Keratinocyte (primary cell): ENCODE measurements around the gene SPATA31C1. TPM values are rescaled to one million over a fixed set of nuclear protein-coding genes. Genes with fewer than 3 reads are reported as not detected.

Source experiments
- DNase-seq: peaks from one replicate; pipeline ENCODE4 v3.0.0-alpha.2; 2011; ENCODE audit warnings: low read depth, missing footprints, low spot score
- FAIRE-seq: peaks from 2 replicates; lab custom pipeline; 2011; peaks lifted over from hg19 to GRCh38; lab: Jason Lieb, UNC
- H2AFZ ChIP-seq: 2 replicates; pipeline ENCODE4 v1.6.0; 2012; ENCODE audit warnings: low read length, control low read depth, inconsistent platforms; ENCODE audit not compliant: control insufficient read depth
- H3K27ac ChIP-seq: 2 replicates; pipeline ENCODE4 v1.5.1; 2011; ENCODE audit warnings: low read length; ENCODE audit not compliant: control insufficient read depth, insufficient read depth
- H3K27me3 ChIP-seq: 3 replicates; pipeline ENCODE4 v1.6.0; 2011; ENCODE audit warnings: low read length; ENCODE audit not compliant: control insufficient read depth, insufficient read depth; ENCODE audit errors: extremely low read depth
- H3K36me3 ChIP-seq, 2 experiments: 2 replicates in 1 of 2; 3 replicates in 1 of 2; pipeline ENCODE4 v1.5.1; 2011; ENCODE audit warnings: low read length in 2 of 2, mild to moderate bottlenecking in 1 of 2; ENCODE audit not compliant: control insufficient read depth in 2 of 2, insufficient read depth in 2 of 2; ENCODE audit errors: extremely low read depth in 1 of 2
- H3K4me1 ChIP-seq: 3 replicates; pipeline ENCODE4 v1.5.1; 2011; ENCODE audit warnings: low read length; ENCODE audit not compliant: control insufficient read depth, insufficient read depth; ENCODE audit errors: extremely low read depth
- H3K4me2 ChIP-seq: 3 replicates; pipeline ENCODE4 v1.6.0; 2011; ENCODE audit warnings: low read depth, low read length; ENCODE audit not compliant: control insufficient read depth, insufficient read depth; ENCODE audit errors: extremely low read depth
- H3K4me3 ChIP-seq, 3 experiments: fragments of 200-600 bp in 1 of 3; sonication (generic) in 1 of 3; 2 replicates in 2 of 3; 3 replicates in 1 of 3; pipeline ENCODE4 v1.5.1; 2011 to 2016; ENCODE audit warnings: low read length in 3 of 3, mild to moderate bottlenecking in 3 of 3, control low read depth in 2 of 3, inconsistent platforms in 1 of 3, low read depth in 1 of 3, mixed read lengths in 1 of 3, mixed run types in 1 of 3, moderate library complexity in 1 of 3; ENCODE audit not compliant: control insufficient read depth in 2 of 3, insufficient read depth in 2 of 3; ENCODE audit errors: extremely low read depth in 1 of 3
- H3K79me2 ChIP-seq: 2 replicates; pipeline ENCODE4 v1.6.0; 2012; ENCODE audit warnings: low read length; ENCODE audit not compliant: control insufficient read depth, insufficient read depth
- H3K9ac ChIP-seq: 3 replicates; pipeline ENCODE4 v1.6.0; 2011; ENCODE audit warnings: low read length; ENCODE audit not compliant: control insufficient read depth, insufficient read depth; ENCODE audit errors: extremely low read depth
- H3K9me1 ChIP-seq: 3 replicates; pipeline ENCODE4 v1.6.0; 2011; ENCODE audit warnings: low read length; ENCODE audit not compliant: control insufficient read depth, insufficient read depth; ENCODE audit errors: extremely low read depth
- H3K9me3 ChIP-seq: 2 replicates; pipeline ENCODE4 v1.5.1; 2012; ENCODE audit warnings: low read depth, low read length; ENCODE audit not compliant: control insufficient read depth
- H4K20me1 ChIP-seq: 3 replicates; pipeline ENCODE4 v1.6.0; 2011; ENCODE audit warnings: low read length; ENCODE audit not compliant: control insufficient read depth, insufficient read depth; ENCODE audit errors: extremely low read depth
- CTCF ChIP-seq, 3 experiments: IDR thresholded peaks in 1 of 3; conservative IDR thresholded peaks in 1 of 3; optimal IDR thresholded peaks in 1 of 3; 2 replicates in 2 of 3; 3 replicates in 1 of 3; pipeline versions ENCODE3 to v1.5.1; 2011; ENCODE audit warnings: low read length in 3 of 3, mild to moderate bottlenecking in 3 of 3, moderate library complexity in 2 of 3, control low read depth in 1 of 3, inconsistent platforms in 1 of 3; ENCODE audit not compliant: insufficient read depth in 2 of 3; ENCODE audit errors: extremely low read depth in 1 of 3
- EZH2 ChIP-seq: IDR thresholded peaks from one replicate; pipeline ENCODE4 v1.6.1; 2012; ENCODE audit warnings: inconsistent platforms, mild to moderate bottlenecking, low read length, moderate library complexity
- dilution Hi-C: fragments of 300-500 bp; cut with MboI; formaldehyde crosslinking; loops from one replicate; pipeline ENCODE4 v1.7.0; 2020; ENCODE audit warnings: low sequenced_read_pairs; ENCODE audit not compliant: extremely low pct_ligation_motif_present
- polyA plus RNA-seq, 5 experiments: library from polyadenylated mRNA; depleted of rRNA in 3 of 5; stranded (reverse) in 3 of 5; stranded (forward) in 1 of 5; unstranded in 1 of 5; fragments of >200 nt; gene quantifications; 1 replicate in 1 of 5; 2 replicates in 3 of 5; 3 replicates in 1 of 5; pipeline versions ENCODE4 v1.2.1 to v1.2.3, GENCODE V29; 2011 to 2012; ENCODE audit warnings: missing spikeins in 2 of 5, low read depth in 1 of 5, low replicate concordance in 1 of 5

Gene SPATA31C1
- polyA plus RNA-seq, 1 donor (not counting 4 experiments of a cell fraction or from before 2014, with no cell fraction given): not detected

- Histone ChIP-seq H3K27ac (no peak overlapping the region), H3K9me1 (no peaks in the 10 kb centered on the region), H4K20me1 (no peaks in the 10 kb centered on the region), H2AFZ (no peak overlapping the region), H3K27me3 (peaks cover 3% of the 10 kb centered on the region), H3K9ac (no peak overlapping the region), H3K9me3 (no peaks in the 10 kb centered on the region), H3K4me3 (no peak overlapping the region), H3K79me2 (no peaks in the 10 kb centered on the region), H3K36me3 (no peaks in the 10 kb centered on the region), H3K4me1 (no peaks in the 10 kb centered on the region), H3K4me2 (no peak overlapping the region)
- TF ChIP-seq EZH2 (no peak), CTCF (optimal IDR thresholded peaks at IDR 0.05 in 1 of 3, IDR thresholded peaks at IDR 0.05 in 1 of 3, conservative IDR thresholded peaks at IDR 0.05 in 1 of 3; ENCODE audit: extremely low read depth in 1 of 3, insufficient read depth in 2 of 3, low read length in 3 of 3) (no peak)
- DNase-seq (no peak), FAIRE-seq (no peak)
- dilution Hi-C loops: no loop called here
Observed at GRCh38 chr9:87869082-87869481, 48.7 kb upstream of the SPATA31C1 start.

- Histone ChIP-seq H4K20me1 (no peaks in the 10 kb centered on the region), H3K9me3 (no peaks in the 10 kb centered on the region), H3K4me3 (no peak overlapping the region), H3K9ac (no peak overlapping the region), H3K79me2 (no peaks in the 10 kb centered on the region), H3K27me3 (peaks cover 3% of the 10 kb centered on the region), H3K36me3 (no peaks in the 10 kb centered on the region), H3K27ac (no peak overlapping the region), H3K4me2 (no peak overlapping the region), H3K4me1 (no peaks in the 10 kb centered on the region), H3K9me1 (no peaks in the 10 kb centered on the region), H2AFZ (no peak overlapping the region)
- TF ChIP-seq EZH2 (no peak), CTCF (optimal IDR thresholded peaks at IDR 0.05 in 1 of 3, IDR thresholded peaks at IDR 0.05 in 1 of 3, conservative IDR thresholded peaks at IDR 0.05 in 1 of 3; ENCODE audit: extremely low read depth in 1 of 3, insufficient read depth in 2 of 3, low read length in 3 of 3) (no peak)
- DNase-seq (no peak), FAIRE-seq (no peak)
- dilution Hi-C loops: no loop called here
Observed at GRCh38 chr9:87871425-87872078, 46.2 kb upstream of the SPATA31C1 start.
